ENCODE measurements around the gene COL18A1.

The COL18A1 gene

DNA sequence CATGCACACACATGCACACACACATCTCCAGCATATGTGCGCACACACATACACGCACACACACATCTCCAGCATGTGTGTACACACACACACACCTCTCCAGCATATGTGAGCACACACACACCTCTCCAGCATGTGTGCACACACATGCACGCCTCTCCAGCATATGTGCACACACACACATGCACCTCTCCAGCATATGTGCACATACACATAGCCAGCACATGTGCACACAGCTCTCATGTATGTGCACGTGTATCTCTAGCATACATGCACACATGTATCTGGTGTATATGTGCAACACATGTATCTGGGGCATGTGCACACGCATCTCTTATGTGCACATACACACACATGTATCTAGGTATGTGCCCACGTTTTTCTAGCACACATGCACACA lies 79.4 kb downstream of the COL18A1 start:
- ATAC-seq (ENCODE audit: low read depth) (no peak), DNase-seq (ENCODE audit: low spot score) (no peak)
- no peak overlapping the region for H3K4me3 ChIP-seq (ENCODE audit: severe bottlenecking)
- no peaks in the 10 kb centered on the region for H3K9me3 ChIP-seq (ENCODE audit: severe bottlenecking)
- TF ChIP-seq, protein P1, sequence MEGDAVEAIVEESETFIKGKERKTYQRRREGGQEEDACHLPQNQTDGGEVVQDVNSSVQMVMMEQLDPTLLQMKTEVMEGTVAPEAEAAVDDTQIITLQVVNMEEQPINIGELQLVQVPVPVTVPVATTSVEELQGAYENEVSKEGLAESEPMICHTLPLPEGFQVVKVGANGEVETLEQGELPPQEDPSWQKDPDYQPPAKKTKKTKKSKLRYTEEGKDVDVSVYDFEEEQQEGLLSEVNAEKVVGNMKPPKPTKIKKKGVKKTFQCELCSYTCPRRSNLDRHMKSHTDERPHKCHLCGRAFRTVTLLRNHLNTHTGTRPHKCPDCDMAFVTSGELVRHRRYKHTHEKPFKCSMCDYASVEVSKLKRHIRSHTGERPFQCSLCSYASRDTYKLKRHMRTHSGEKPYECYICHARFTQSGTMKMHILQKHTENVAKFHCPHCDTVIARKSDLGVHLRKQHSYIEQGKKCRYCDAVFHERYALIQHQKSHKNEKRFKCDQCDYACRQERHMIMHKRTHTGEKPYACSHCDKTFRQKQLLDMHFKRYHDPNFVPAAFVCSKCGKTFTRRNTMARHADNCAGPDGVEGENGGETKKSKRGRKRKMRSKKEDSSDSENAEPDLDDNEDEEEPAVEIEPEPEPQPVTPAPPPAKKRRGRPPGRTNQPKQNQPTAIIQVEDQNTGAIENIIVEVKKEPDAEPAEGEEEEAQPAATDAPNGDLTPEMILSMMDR (IDR thresholded peaks at IDR 0.05; ENCODE audit: poor library complexity, severe bottlenecking): no peak
- no peaks in the 10 kb centered on the region for H3K4me1 ChIP-seq (ENCODE audit: insufficient read depth, poor library complexity, severe bottlenecking)
- H3K27me3 ChIP-seq (ENCODE audit: insufficient read depth, poor library complexity, severe bottlenecking): no peaks in the 10 kb centered on the region
- H3K27ac ChIP-seq (ENCODE audit: poor library complexity, severe bottlenecking): no peak overlapping the region
- H3K36me3 ChIP-seq (ENCODE audit: low read depth): no peaks in the 10 kb centered on the region

DNA sequence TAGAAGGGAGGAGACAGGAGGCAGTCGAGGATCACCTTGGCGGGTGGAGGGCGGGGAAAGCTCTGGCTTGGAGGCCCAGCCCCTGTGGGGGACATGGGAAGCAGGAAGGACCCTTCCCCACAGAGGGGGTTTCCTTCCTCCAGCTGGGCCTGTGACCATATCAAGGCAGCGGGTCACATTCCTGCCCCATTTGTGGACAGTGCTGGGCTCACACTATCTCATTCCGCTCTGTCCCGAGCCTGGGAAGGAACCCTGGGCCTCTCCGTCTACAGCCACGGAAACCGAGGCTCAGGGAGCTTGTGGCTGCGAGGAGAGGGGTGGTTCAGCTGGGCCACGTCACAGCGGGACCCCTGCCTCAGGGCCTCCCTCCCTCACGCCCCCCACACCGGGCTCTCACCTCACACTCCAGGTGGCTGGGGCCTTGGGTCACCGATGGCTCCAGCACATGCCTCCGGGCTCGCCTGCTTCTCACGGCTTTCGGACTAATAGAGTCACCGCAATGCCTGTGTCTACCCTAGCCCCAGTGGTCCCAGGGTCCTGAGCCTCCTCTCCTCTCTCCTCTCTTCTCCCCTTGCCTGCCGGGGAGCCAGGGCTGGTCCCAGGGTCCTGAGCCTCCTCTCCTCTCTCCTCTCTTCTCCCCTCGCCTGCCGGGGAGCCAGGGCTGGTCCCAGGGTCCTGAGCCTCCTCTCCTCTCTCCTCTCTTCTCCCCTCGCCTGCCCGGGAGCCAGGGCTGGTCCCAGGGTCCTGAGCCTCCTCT lies 80.9 kb downstream of the COL18A1 start:
- Histone ChIP-seq H3K9me3 (ENCODE audit: severe bottlenecking) (no peaks in the 10 kb centered on the region), H3K4me3 (ENCODE audit: severe bottlenecking) (no peak overlapping the region), H3K36me3 (ENCODE audit: low read depth) (no peaks in the 10 kb centered on the region), H3K4me1 (ENCODE audit: insufficient read depth, poor library complexity, severe bottlenecking) (no peaks in the 10 kb centered on the region), H3K27me3 (ENCODE audit: insufficient read depth, poor library complexity, severe bottlenecking) (no peaks in the 10 kb centered on the region), H3K27ac (ENCODE audit: poor library complexity, severe bottlenecking) (no peak overlapping the region)
- no peak for ATAC-seq (ENCODE audit: low read depth)
- no peak for DNase-seq (ENCODE audit: low spot score)
- TF ChIP-seq, protein P1 (IDR thresholded peaks at IDR 0.05; ENCODE audit: poor library complexity, severe bottlenecking): no peak

DNA sequence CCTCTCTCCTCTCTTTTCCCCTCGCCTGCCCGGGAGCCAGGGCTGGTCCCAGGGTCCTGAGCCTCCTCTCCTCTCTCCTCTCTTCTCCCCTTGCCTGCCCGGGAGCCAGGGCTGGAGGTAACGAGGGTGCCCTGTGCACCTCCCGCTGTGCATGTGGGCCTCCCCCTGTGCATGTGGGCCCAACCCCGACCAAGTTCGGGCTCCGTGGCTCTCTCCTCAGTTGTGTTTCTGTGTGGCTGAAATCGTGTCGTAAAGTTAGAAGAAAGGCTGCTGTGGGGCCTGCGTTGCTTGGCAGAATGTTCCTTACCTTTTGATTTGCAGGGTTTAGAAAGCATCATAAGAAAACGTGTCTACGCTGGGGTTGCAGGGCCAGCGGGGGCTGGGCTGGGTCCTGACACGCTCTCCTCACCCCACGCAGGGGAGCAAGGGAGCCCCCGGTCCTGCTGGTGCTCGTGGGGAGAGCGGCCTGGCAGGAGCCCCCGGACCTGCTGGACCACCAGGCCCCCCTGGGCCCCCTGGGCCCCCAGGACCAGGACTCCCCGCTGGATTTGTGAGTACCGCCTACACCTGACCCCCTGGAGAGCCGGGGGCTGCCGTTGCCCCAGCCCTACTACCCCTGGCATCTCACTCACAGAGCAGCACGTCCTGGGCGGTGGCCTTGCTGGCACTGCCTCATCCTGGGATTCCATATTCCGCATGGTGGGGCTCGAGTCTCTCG lies 81.6 kb downstream of the COL18A1 start:
- ATAC-seq (ENCODE audit: low read depth): no peak
- Histone ChIP-seq H3K9me3 (ENCODE audit: severe bottlenecking) (no peaks in the 10 kb centered on the region), H3K27ac (ENCODE audit: poor library complexity, severe bottlenecking) (no peak overlapping the region)

DNA sequence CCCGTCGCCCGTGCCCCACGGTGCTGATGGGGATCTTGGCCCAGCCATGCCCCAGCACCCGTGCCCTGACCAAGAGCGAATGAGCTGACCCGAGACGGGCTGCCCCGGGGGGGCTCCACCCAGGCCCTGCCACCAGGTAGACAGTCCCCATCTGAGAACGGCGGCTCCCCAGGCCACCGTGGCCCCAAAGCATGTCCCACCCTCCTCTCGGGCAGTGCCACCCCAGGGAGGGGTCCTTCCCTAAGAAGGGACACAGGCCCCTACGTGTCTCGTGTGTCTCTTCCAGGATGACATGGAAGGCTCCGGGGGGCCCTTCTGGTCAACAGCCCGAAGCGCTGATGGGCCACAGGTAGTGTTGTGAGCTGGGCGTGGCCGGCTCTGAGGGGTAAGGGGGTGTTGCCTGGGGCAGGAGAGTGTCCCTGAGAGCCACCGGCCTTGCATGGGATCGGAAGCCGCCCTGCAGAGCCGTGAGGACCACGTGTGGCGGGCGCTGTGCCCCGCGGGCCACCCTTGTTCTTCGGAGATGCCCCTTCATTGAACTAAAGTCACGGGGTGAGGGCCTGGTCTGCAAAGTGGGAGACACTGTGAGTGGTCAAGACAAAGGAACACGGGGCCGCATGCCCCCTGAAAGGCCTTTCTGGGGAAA lies 82.3 kb downstream of the COL18A1 start:
- TF ChIP-seq, protein P1 (IDR thresholded peaks at IDR 0.05; ENCODE audit: poor library complexity, severe bottlenecking): no peak
- Histone ChIP-seq H3K27me3 (ENCODE audit: insufficient read depth, poor library complexity, severe bottlenecking) (no peaks in the 10 kb centered on the region), H3K9me3 (ENCODE audit: severe bottlenecking) (no peaks in the 10 kb centered on the region), H3K36me3 (ENCODE audit: low read depth) (no peaks in the 10 kb centered on the region), H3K4me1 (ENCODE audit: insufficient read depth, poor library complexity, severe bottlenecking) (no peaks in the 10 kb centered on the region), H3K4me3 (ENCODE audit: severe bottlenecking) (no peak overlapping the region), H3K27ac (ENCODE audit: poor library complexity, severe bottlenecking) (no peak overlapping the region)
- ATAC-seq (ENCODE audit: low read depth) (no peak), DNase-seq (ENCODE audit: low spot score) (no peak)

More for the DNA sequence above, 81.6 kb downstream of the COL18A1 start:
- Histone ChIP-seq H3K27me3 (ENCODE audit: insufficient read depth, poor library complexity, severe bottlenecking) (no peaks in the 10 kb centered on the region), H3K4me1 (ENCODE audit: insufficient read depth, poor library complexity, severe bottlenecking) (no peaks in the 10 kb centered on the region), H3K4me3 (ENCODE audit: severe bottlenecking) (no peak overlapping the region), H3K36me3 (ENCODE audit: low read depth) (no peaks in the 10 kb centered on the region)
- no peak for DNase-seq (ENCODE audit: low spot score)
- TF ChIP-seq, protein P1 (IDR thresholded peaks at IDR 0.05; ENCODE audit: poor library complexity, severe bottlenecking): no peak
